IPS-20b (cell line): ENCODE results near the gene ITPRIPL1.

Experiments used
- H3K27ac ChIP-seq: one replicate; pipeline ENCODE4 v1.5.1; 2013; ENCODE audit warnings: low read length
- H3K27me3 ChIP-seq: 2 replicates; pipeline ENCODE4 v1.6.1; 2013; ENCODE audit warnings: mild to moderate bottlenecking, low read length, inconsistent platforms; ENCODE audit not compliant: insufficient read depth
- H3K36me3 ChIP-seq: 2 replicates; pipeline ENCODE4 v1.6.1; 2013; ENCODE audit warnings: low read depth, mild to moderate bottlenecking, inconsistent platforms, low read length, moderate library complexity; ENCODE audit not compliant: insufficient read depth
- H3K4me1 ChIP-seq: 2 replicates; pipeline ENCODE4 v1.6.1; 2013; ENCODE audit warnings: mild to moderate bottlenecking, control low read depth, inconsistent platforms, low read length, moderate library complexity; ENCODE audit not compliant: insufficient read depth
- H3K4me3 ChIP-seq: 2 replicates; pipeline ENCODE4 v1.5.1; 2013; ENCODE audit warnings: mild to moderate bottlenecking, low read length, inconsistent platforms
- H3K9ac ChIP-seq: 2 replicates; pipeline ENCODE4 v1.6.1; 2013; ENCODE audit warnings: low read depth, mild to moderate bottlenecking, inconsistent platforms, low read length, moderate library complexity
- H3K9me3 ChIP-seq: 2 replicates; pipeline ENCODE4 v1.6.1; 2013; ENCODE audit warnings: mild to moderate bottlenecking, low read depth, low read length, inconsistent platforms; ENCODE audit not compliant: insufficient read depth

The ITPRIPL1 gene

DNA sequence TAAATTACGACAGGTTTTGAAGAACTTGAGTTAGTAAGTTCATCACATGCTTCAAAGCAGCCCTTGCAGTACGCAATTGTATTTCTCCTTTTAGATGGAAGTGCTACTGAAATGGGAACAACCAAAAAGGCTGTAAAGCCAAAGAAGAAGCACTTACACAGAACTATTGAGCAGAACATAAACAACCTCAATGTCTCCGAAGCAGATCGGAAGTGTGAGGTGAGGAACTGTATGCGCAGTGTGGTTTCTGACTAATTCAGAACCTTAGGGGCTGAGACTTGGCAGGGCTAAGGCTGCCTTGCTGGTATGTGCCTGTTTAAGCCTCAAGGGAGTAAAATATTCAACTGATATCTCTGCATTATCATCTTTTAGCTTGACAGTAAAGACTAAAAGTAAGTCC is 18.9 kb downstream of the ITPRIPL1 start:
- Histone ChIP-seq H3K4me1 (no peaks in the 10 kb centered on the region), H3K9me3 (no peaks in the 10 kb centered on the region), H3K9ac (no peak overlapping the region), H3K36me3 (peaks cover 81% of the 10 kb centered on the region), H3K27me3 (no peaks in the 10 kb centered on the region), H3K4me3 (no peak overlapping the region), H3K27ac (no peak overlapping the region)

DNA sequence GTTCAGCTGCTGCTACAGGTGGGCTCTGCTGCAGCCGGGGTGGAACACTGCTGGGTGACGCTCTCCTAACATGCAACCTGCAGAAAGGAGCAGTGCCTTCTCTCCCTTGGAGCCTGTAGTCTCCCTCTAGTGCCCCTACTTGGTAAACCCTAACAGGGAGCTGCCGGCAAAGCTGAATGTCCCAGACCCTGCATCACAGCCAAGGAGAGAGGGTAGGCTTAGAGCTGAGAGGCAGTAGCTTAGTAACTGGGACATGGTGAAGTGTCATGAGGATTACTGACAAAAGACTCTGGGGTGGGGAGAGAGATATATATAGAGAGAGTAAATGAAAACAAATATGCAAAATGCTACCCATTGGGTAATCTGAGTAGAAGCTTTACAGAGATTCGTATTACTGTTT is 20.3 kb downstream of the ITPRIPL1 start:
- no peak overlapping the region for H3K9ac ChIP-seq
- no peaks in the 10 kb centered on the region for H3K9me3 ChIP-seq
- H3K4me3 ChIP-seq = no peak overlapping the region
- peaks cover 92% of the 10 kb centered on the region for H3K36me3 ChIP-seq
- H3K27ac ChIP-seq = no peak overlapping the region
- H3K27me3 ChIP-seq = no peaks in the 10 kb centered on the region
- H3K4me1 ChIP-seq = no peaks in the 10 kb centered on the region

DNA sequence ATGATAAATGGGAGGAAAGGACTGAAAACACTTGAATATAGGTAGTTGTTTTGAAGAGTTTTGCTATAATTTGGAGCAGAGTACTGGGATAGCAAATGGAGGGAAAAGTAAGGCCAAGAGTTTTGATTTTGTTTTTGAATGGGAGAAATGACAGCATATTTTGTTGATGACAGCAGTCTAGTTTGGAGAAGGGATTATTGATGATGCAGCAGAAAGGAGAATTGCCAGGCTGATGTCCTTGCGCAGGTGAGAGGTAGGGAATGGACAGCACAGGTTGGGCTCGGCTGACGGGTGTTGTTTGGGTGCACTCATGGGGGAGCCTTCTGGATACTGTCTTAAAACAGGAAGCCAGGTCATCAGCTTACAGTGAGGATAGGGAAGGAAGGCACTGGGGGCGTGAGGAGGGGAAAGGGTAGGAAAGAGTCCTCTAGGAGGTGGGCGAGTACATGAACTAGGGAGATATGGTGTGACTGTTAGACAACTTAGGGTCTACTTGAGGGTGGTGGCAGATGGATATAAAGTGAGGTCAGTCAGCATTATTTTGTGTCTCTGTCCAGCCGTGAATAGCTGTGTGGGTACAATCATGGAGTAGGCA is 20.8 kb downstream of the ITPRIPL1 start:
- Histone ChIP-seq H3K9me3 (no peaks in the 10 kb centered on the region), H3K36me3 (peaks cover 97% of the 10 kb centered on the region), H3K4me3 (no peak overlapping the region), H3K4me1 (no peaks in the 10 kb centered on the region), H3K27me3 (no peaks in the 10 kb centered on the region), H3K9ac (no peak overlapping the region), H3K27ac (no peak overlapping the region)

DNA sequence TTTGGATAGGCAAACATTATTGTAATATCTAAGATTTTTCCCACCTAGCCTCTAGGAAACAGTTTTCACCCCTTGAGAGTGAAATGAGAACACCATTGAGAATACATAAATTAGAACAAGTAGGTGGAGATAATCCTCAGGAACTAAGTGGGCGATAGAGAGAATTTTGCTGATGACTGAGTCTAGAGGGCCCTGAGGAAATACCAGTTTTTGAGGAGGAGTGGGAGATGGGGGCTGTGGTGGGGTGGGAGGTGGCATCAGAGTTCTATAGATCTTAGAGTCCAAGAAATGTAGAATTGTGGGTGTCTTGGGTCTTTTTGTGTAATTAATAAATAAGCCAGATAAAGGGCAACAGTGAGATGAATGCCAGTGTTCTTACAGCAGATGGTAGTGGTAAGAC is 22.3 kb downstream of the ITPRIPL1 start:
- Histone ChIP-seq H3K27ac (no peak overlapping the region), H3K4me3 (no peak overlapping the region), H3K4me1 (no peaks in the 10 kb centered on the region), H3K36me3 (peaks cover 97% of the 10 kb centered on the region), H3K27me3 (no peaks in the 10 kb centered on the region), H3K9ac (no peak overlapping the region), H3K9me3 (no peaks in the 10 kb centered on the region)

DNA sequence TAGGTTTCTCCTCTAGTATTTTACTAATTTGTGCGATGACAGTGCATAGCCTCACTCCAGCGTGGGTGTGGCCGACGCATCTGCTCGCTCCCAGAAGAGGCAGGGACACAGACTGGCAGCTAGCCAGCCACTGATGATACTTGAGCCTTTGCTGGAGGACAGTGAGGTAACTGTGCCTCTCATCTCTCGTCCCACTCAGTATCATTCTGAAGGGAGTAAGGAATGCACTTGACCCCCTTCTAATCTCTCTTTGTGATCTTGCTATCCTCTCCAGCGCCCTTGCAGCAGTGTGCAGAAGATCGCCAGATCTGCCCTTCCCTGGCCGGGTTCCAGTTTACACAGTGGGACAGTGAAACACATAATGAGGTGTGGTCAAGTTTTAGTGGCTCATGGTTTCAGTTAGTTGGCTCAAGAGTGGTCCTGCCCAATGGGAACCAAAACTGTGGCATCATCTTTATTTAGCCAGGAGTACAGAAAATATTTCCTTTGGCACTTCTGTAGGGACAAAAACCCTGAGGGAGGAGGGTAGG is 28.0 kb downstream of the ITPRIPL1 start:
- H3K36me3 ChIP-seq = peaks cover 94% of the 10 kb centered on the region
- H3K27me3 ChIP-seq = no peaks in the 10 kb centered on the region
- no peak overlapping the region for H3K4me3 ChIP-seq
- H3K9ac ChIP-seq = no peak overlapping the region
- no peak overlapping the region for H3K27ac ChIP-seq
- no peaks in the 10 kb centered on the region for H3K9me3 ChIP-seq
- H3K4me1 ChIP-seq = no peaks in the 10 kb centered on the region

DNA sequence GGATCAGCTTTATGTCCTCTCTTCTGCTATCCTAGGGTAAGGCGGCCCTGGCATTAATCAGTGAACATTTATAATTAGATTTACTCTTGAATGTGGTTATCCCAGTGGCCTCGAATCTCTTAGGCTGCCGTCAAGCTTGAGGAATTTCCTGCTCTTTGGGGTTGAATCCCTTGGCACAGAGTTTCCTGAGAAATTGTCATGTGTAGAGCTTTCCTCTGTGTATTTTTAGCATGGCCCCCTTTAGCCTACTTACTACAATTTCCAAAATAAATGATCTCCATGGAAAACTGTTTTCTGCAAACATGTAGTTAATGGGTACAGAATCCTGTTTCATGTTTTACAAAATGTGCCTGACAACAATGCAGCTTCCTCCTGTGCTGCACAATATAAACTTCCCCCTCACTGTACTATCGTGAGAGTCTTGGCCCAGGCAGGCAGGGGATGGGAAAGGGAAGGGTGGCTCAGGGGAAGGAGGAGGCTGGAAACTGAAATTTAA is 28.5 kb downstream of the ITPRIPL1 start:
- Histone ChIP-seq H3K4me1 (no peaks in the 10 kb centered on the region), H3K9ac (no peak overlapping the region), H3K36me3 (peaks cover 91% of the 10 kb centered on the region), H3K27ac (no peak overlapping the region), H3K27me3 (no peaks in the 10 kb centered on the region), H3K9me3 (no peaks in the 10 kb centered on the region), H3K4me3 (no peak overlapping the region)

DNA sequence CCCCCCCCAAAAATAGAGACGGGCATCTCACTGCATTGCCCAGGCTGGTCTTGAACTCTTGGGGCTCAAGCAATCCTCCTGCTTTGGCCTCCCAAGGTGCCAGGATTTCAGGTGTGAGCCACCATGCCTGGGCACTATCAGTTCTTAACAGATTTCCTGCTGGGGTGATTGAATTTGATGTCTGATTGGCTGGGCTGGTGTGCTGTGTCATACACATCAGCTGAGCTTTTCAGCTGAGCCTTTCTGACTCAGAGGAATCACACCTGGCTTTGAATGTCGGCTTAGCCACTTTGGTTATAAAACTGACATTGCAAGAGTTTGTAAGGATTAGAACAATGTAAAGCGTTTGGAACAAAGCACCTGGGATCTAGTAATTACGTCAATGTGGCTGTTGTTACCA is 29.4 kb downstream of the ITPRIPL1 start:
- no peak overlapping the region for H3K4me3 ChIP-seq
- H3K4me1 ChIP-seq = no peaks in the 10 kb centered on the region
- peaks cover 91% of the 10 kb centered on the region for H3K36me3 ChIP-seq
- H3K9ac ChIP-seq = no peak overlapping the region
- H3K27me3 ChIP-seq = no peaks in the 10 kb centered on the region
- H3K9me3 ChIP-seq = no peaks in the 10 kb centered on the region
- no peak overlapping the region for H3K27ac ChIP-seq

DNA sequence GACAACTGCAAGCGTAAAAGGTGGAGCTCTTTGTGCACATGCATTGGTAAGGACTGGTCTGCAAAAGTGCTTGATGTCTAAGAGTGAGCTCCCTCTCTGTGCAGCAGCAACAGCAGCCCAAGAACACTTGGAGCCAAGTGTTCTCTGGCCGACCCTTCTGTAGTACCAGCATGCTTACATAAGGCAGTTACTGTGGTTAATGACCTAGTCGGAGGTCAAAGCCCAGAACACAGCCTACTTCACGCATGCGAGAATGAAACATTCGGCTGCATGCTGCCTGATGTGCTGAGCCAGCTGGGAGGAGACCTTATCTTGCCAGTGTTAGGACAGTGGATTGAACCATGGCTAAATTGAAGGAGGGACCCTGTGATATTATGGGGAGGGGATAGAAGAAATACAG is 31.8 kb downstream of the ITPRIPL1 start:
- H3K27ac ChIP-seq = no peak overlapping the region
- no peak overlapping the region for H3K9ac ChIP-seq
- H3K27me3 ChIP-seq = no peaks in the 10 kb centered on the region
- peaks cover 90% of the 10 kb centered on the region for H3K36me3 ChIP-seq
- H3K4me3 ChIP-seq = no peak overlapping the region
- no peaks in the 10 kb centered on the region for H3K4me1 ChIP-seq
- no peaks in the 10 kb centered on the region for H3K9me3 ChIP-seq

DNA sequence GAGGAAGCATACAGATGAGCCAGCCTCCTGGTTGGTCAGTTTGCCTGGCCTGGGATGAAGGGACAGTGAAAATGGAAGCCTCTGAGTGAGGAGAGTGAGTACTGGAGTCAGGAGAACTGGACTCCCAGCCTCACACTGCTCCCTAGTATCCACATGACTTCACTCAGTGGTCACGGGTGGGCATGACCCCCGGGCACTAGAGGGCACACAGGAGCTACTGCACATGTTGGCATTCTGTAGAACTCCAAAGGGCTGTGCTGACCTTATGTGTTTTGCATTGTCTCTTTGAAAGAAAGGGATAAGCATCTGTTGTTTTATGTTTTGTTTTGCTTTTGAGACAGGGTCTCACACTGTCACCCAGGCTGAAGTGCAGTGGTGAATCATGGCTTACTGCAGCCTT is 34.2 kb downstream of the ITPRIPL1 start:
- H3K9ac ChIP-seq = no peak overlapping the region
- no peaks in the 10 kb centered on the region for H3K4me1 ChIP-seq
- no peaks in the 10 kb centered on the region for H3K27me3 ChIP-seq
- no peak overlapping the region for H3K4me3 ChIP-seq
- H3K27ac ChIP-seq = no peak overlapping the region
- H3K9me3 ChIP-seq = no peaks in the 10 kb centered on the region
- peaks cover 90% of the 10 kb centered on the region for H3K36me3 ChIP-seq

DNA sequence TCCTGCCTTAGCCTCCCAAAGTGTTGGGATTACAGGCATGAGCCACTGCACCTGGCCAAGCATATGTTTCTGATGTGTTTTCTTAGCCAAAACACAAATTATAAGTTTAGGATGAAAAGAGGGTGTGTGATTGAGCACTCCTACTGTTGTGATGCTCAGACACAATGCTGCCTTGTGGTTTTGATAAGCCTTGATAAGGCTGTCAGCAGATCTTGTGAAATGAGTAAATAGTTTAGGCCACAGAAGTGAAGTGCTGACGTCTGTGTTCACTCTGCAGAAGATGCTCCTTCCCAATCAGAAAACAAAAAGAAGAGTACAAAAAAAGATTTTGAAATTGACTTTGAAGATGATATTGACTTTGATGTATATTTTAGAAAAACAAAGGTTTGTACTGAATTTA is 34.7 kb downstream of the ITPRIPL1 start:
- Histone ChIP-seq H3K27ac (no peak overlapping the region), H3K4me3 (no peak overlapping the region), H3K36me3 (peaks cover 90% of the 10 kb centered on the region), H3K9me3 (no peaks in the 10 kb centered on the region), H3K27me3 (no peaks in the 10 kb centered on the region), H3K4me1 (no peaks in the 10 kb centered on the region), H3K9ac (no peak overlapping the region)

DNA sequence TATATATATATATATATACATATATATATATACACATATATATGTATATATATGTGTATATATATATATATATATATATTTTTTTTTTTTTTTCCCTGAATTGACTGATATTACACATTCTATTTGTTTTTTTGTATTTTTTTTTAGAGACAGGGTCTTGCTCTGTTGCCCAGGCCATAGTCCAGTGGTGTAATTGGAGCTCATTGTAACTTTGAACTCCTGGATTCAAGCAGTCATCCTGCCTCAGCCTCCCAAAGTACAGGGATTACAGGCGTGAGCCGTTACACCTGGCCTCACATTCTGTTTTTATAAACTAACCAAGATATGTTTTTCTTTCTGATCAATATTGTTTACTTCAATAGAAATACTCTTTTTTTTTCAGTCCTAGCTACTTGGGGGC is 36.6 kb downstream of the ITPRIPL1 start:
- no peaks in the 10 kb centered on the region for H3K4me1 ChIP-seq
- no peaks in the 10 kb centered on the region for H3K9me3 ChIP-seq
- no peaks in the 10 kb centered on the region for H3K27me3 ChIP-seq
- peaks cover 92% of the 10 kb centered on the region for H3K36me3 ChIP-seq
- no peak overlapping the region for H3K27ac ChIP-seq
- H3K9ac ChIP-seq = no peak overlapping the region
- no peak overlapping the region for H3K4me3 ChIP-seq

DNA sequence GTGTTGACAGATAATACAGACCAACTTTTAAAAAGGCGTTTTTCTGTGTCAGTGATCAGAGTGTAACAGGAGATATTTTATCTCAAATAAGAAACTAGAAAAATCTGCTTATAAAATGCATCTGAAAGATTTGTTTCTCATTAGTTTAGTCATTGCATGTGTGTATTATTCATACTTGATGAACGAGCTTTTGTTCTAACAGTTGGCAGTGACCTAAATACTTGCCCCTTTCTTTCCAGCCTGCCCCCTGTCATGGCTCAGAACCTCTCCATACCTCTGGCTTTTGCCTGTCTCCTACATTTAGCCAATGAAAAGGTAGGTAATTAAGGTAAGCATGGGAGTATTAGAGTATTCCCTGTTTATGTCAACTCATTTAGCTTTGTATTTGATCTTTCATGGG is 44.1 kb downstream of the ITPRIPL1 start:
- H3K27me3 ChIP-seq = no peaks in the 10 kb centered on the region
- no peak overlapping the region for H3K9ac ChIP-seq
- no peak overlapping the region for H3K27ac ChIP-seq
- no peak overlapping the region for H3K4me3 ChIP-seq
- H3K36me3 ChIP-seq = peaks cover 96% of the 10 kb centered on the region
- no peaks in the 10 kb centered on the region for H3K4me1 ChIP-seq
- no peaks in the 10 kb centered on the region for H3K9me3 ChIP-seq
